Measurements from ENCODE around the gene DOK6.

DOK6 gene

GRCh38 chr18:69564602-69565001 lies 163.9 kb downstream of the DOK6 start:
- TF ChIP-seq CTCF (IDR thresholded peaks at IDR 0.05; ENCODE audit: low read depth, low read length): no peak
- in situ Hi-C loops (cut with HindIII; ENCODE audit: low sequenced_read_pairs): no loop called here
- H3K4me3 ChIP-seq (ENCODE audit: low read depth, low read length): no peak overlapping the region
- DNase-seq (ENCODE audit: low read depth, low spot score): no peak

GRCh38 chr18:69567813-69568488 lies 167.3 kb downstream of the DOK6 start:
- in situ Hi-C loops (cut with HindIII; ENCODE audit: low sequenced_read_pairs): no loop called here
- TF ChIP-seq CTCF (IDR thresholded peaks at IDR 0.05; ENCODE audit: low read depth, low read length): no peak
- no peak overlapping the region for H3K4me3 ChIP-seq (ENCODE audit: low read depth, low read length)
- no peak for DNase-seq (ENCODE audit: low read depth, low spot score)

- no peak for DNase-seq (ENCODE audit: low read depth, low spot score)
- H3K4me3 ChIP-seq (ENCODE audit: low read depth, low read length): no peak overlapping the region
- no peak for TF ChIP-seq CTCF (IDR thresholded peaks at IDR 0.05; ENCODE audit: low read depth, low read length)
- in situ Hi-C loops (cut with HindIII; ENCODE audit: low sequenced_read_pairs): no loop called here
Measured at GRCh38 chr18:69569133-69569532, 168.4 kb downstream of the DOK6 start.

GRCh38 chr18:69574401-69574800 lies 173.7 kb downstream of the DOK6 start:
- no peak overlapping the region for H3K4me3 ChIP-seq (ENCODE audit: low read depth, low read length)
- in situ Hi-C loops (cut with HindIII; ENCODE audit: low sequenced_read_pairs): no loop called here
- no peak for DNase-seq (ENCODE audit: low read depth, low spot score)
- no peak for TF ChIP-seq CTCF (IDR thresholded peaks at IDR 0.05; ENCODE audit: low read depth, low read length)

GRCh38 chr18:69580107-69580506 lies 179.4 kb downstream of the DOK6 start:
- in situ Hi-C loops (cut with HindIII; ENCODE audit: low sequenced_read_pairs): no loop called here
- DNase-seq (ENCODE audit: low read depth, low spot score): no peak
- no peak overlapping the region for H3K4me3 ChIP-seq (ENCODE audit: low read depth, low read length)
- no peak for TF ChIP-seq CTCF (IDR thresholded peaks at IDR 0.05; ENCODE audit: low read depth, low read length)

GRCh38 chr18:69584429-69584828 lies 183.7 kb downstream of the DOK6 start:
- in situ Hi-C loops (cut with HindIII; ENCODE audit: low sequenced_read_pairs): no loop called here
- no peak for TF ChIP-seq CTCF (IDR thresholded peaks at IDR 0.05; ENCODE audit: low read depth, low read length)

More at GRCh38 chr18:69584429-69584828, 183.7 kb downstream of the DOK6 start:
- no peak overlapping the region for H3K4me3 ChIP-seq (ENCODE audit: low read depth, low read length)
- no peak for DNase-seq (ENCODE audit: low read depth, low spot score)

Measured in astrocyte of the spinal cord (primary cell).